Measurements from ENCODE around the gene PKMYT1. TPM values are rescaled to one million over a fixed set of nuclear protein-coding genes. Genes with fewer than 3 reads are reported as not detected.
A peak's percentile ranks its signal among the peaks of the same experiment; 100 is the strongest.

Gene PKMYT1
- total and polyA plus RNA-seq, 8 donors, result 0.28 to 4.8 (median 1.5) TPM

- no peak for FAIRE-seq
- no peak overlapping the region for H3K27ac ChIP-seq
- no peak for TF ChIP-seq CTCF (IDR thresholded peaks at IDR 0.05)
- WGBS, 2 donors, result 59 to 61% methylated on average over 12 of the region's 12 CpGs
- H3K9me3 ChIP-seq, result no peaks in the 10 kb centered on the region
- DNase-seq, result peak in 1 of 6 donors; percentile 64
- intact Hi-C loops (cut with DNase I), result no loop called here
- H3K36me3 ChIP-seq, result no peaks in the 10 kb centered on the region
- H3K4me3 ChIP-seq, result no peak overlapping the region
- ATAC-seq, result no peak
- no peaks in the 10 kb centered on the region for H3K27me3 ChIP-seq
- H3K4me1 ChIP-seq, result peaks cover 12 to 27% (median 15%) of the 10 kb centered on the region in 3 donors
These were observed 33.9 kb upstream of the PKMYT1 start for GRCh38 chr16:3013998-3014690.

- Histone ChIP-seq H3K9me3 (no peaks in the 10 kb centered on the region), H3K27me3 (no peaks in the 10 kb centered on the region), H3K4me1 (peaks cover 13 to 31% (median 20%) of the 10 kb centered on the region in 3 donors), H3K27ac (peak overlapping the region in 2 of 4 donors; percentile 55 to 70), H3K4me3 (no peak overlapping the region), H3K36me3 (no peaks in the 10 kb centered on the region)
- WGBS, 2 donors, result 76 to 77% methylated on average over 27 of the region's 27 CpGs
- ATAC-seq (no peak), DNase-seq (no peak), FAIRE-seq (no peak)
- no peak for TF ChIP-seq CTCF (IDR thresholded peaks at IDR 0.05)
- intact Hi-C loops (cut with DNase I), result no loop called here
These were observed 33.3 kb upstream of the PKMYT1 start for GRCh38 chr16:3013491-3013951.

- H3K27ac ChIP-seq, result peak within 1 kb of the TSS; percentile 22 to 70 (median 50)
- intact Hi-C loops (cut with DNase I), result no loop called here
- no peaks in the 10 kb centered on the region for H3K9me3 ChIP-seq
- 34 to 41% methylated on average over 26 to 27 of the region's 27 CpGs for WGBS, 2 donors
- FAIRE-seq, result no peak
- DNase-seq, result peak in 5 of 6 donors; percentile 73 to 91 (median 83)
- peaks cover 19 to 32% (median 26%) of the 10 kb centered on the region in 3 donors for H3K4me1 ChIP-seq
- H3K27me3 ChIP-seq, result no peaks in the 10 kb centered on the region
- TF ChIP-seq CTCF (IDR thresholded peaks at IDR 0.05), result no peak
- peak; percentile 64 to 82 (median 78) for ATAC-seq
- H3K36me3 ChIP-seq, result no peaks in the 10 kb centered on the region
- peak within 1 kb of the TSS in 1 of 4 donors; percentile 20 for H3K4me3 ChIP-seq
These were observed 32.7 kb upstream of the PKMYT1 start, which contains the start of gene CLDN9 for GRCh38 chr16:3012828-3013420. Gene CLDN9, plus strand, starts transcription at chr16:3012923. Its CDS starts 440 bp downstream, at chr16:3013363.

- no peaks in the 10 kb centered on the region for H3K27me3 ChIP-seq
- H3K4me1 ChIP-seq, result peaks cover 25 to 39% (median 33%) of the 10 kb centered on the region in 3 donors
- no peaks in the 10 kb centered on the region for H3K9me3 ChIP-seq
- TF ChIP-seq CTCF (IDR thresholded peaks at IDR 0.05), result no peak
- H3K4me3 ChIP-seq, result peak overlapping the region in 1 of 4 donors; percentile 20
- no peaks in the 10 kb centered on the region for H3K36me3 ChIP-seq
- ATAC-seq (peak; percentile 20 to 54 (median 38)), DNase-seq (peak in 3 of 6 donors; percentile 55 to 74 (median 62)), FAIRE-seq (no peak)
- peak overlapping the region; percentile 22 to 70 (median 50) for H3K27ac ChIP-seq
- WGBS, 2 donors, result 12 to 22% methylated on average over 19 of the region's 19 CpGs
- intact Hi-C loops (cut with DNase I), result no loop called here
These were observed 32.0 kb upstream of the PKMYT1 start for GRCh38 chr16:3012246-3012645.

All from pancreas (tissue), 10 donors.